GM18907 (cell line): ENCODE results near the gene HCN4.

Source experiments
- ATAC-seq: cut with Tn5 transposase; IDR thresholded peaks from one replicate; pipeline ENCODE4 v1.9.1; 2021; ENCODE audit warnings: mild to moderate bottlenecking, moderate library complexity; ENCODE audit not compliant: unreplicated experiment

The HCN4 gene

GRCh38 chr15:73328149-73328820 is 40.5 kb downstream of the HCN4 start:
- no peak for ATAC-seq

- no peak for ATAC-seq
Measured at GRCh38 chr15:73326157-73326556, 42.6 kb downstream of the HCN4 start.

DNA sequence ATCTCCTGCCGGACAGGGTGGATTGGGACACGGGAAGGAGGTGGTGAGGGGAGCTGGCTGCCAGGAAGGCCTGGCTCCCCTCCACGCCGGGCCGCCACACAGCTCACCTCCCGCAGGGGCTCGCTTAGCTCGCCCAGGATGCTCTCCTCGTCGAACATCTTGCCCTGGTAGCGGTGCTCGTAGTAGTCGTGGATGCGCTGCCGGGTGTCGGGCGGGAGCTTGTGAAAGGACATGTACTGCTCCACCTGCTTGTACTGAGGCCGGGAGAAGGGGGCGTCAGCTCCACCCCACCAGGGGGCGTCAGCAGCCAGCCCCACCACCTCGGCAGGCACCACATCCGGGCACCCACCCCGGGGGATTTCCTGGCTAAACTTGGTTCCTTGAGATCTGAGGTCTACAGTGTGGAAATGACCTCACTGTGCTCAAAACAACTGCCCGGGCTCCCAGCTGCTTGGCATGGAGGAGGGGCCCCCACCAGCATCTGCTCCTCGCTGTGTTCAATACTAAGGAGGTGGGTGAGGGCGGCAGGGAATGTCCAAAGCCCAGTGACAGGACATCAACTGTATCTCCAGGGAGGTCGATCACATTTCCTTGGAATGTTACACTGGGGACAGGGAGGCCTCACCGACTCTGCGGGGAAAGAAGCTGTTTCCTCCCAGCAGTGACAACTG is 43.4 kb downstream of the HCN4 start:
- no peak for ATAC-seq

- ATAC-seq = no peak
Measured at GRCh38 chr15:73324496-73325170, 44.1 kb downstream of the HCN4 start.

- ATAC-seq = no peak
Measured at GRCh38 chr15:73323956-73324355, 44.8 kb downstream of the HCN4 start.

- ATAC-seq = no peak
Measured at GRCh38 chr15:73323374-73323955, 45.3 kb downstream of the HCN4 start.

- ATAC-seq = no peak
Measured at GRCh38 chr15:73322665-73323373, 45.9 kb downstream of the HCN4 start.

DNA sequence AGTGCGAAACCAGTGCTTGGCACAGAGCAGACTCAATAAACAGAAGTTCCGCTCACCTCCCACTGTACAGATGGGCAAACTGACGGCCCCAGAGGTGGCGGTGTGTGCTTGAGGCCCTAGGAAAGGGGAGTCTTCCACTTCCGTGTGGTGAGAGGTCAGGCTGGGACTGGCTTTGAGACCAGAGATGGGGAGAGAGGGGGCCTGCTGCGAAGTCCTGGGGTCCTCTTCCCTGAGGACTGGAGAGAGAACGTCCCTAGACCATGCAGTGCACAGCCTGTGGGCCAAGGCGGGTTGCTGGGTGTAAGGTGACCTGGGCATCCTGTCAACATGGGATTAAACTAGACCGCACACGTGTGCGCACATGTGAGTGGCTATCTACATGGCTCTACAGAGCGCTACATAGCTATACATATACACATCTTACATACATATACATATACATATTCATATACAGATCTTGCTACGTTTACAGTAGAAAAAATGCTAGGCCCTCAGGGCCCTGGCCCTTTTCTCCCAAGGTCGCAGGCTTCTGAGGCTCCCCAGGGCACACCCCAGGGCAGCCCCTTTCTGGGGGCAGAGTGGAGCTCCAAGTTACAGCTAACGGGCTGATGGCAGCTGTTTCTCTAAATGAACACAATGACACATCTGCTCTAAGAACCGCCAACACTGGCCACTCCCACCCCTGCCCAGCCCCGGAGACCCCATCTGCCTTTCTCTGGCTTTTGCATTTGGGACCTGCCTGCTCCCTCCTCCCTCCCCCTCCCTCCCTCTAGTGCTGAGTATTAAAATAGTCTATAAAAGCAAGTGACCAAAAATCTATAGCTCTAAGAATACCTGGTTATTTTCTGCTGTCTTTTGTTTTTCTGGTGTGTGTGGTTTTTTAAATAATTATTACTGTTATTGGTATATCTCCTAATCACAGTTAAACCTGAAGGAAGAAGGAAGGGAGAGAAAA is 47.0 kb downstream of the HCN4 start:
- no peak for ATAC-seq

GRCh38 chr15:73320619-73321180 is 48.1 kb downstream of the HCN4 start:
- ATAC-seq = no peak

GRCh38 chr15:73319460-73320245 is 49.1 kb downstream of the HCN4 start:
- no peak for ATAC-seq

DNA sequence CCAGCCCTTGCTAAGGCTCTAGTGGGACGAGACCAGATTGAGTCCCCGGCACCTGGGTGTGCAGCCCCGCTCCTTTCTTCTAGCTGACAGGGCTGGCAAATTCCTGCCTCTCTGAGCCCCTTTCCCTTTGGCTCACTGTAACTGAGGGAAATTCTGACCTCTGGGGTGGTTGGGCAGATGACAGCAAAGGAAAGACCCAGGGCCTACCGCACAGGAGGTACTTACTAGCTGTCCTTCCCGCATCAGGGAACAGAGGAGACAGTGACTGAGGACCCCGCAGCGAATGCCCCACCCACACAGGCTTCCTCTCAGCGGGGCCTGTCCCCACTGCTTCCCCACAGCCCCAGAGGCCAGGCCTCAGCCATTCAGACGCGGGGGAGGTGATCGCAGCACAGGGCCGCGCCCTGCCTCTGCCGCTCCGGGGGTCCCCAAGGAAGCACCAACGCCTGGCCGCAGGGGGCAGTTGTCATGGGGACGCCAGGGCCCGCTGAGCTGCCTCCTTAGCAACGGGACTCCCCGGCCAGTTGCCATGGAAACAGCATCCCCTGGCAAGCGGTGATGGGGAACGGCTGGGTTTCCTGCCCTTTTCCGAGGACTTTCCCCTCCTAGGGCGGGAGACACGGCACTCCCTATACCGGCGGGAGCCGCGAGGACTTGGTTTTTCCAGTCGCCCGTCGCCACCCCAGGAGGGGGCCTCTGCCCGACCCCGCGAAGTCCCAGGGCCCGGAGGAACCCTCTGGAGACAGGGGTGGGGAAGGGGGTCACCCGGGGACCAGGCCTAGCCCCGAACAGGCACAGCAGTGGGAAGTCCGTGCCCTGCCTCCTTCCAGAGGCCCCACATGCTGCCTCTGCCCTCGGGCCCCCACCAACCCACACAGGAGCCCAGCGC is 50.1 kb downstream of the HCN4 start:
- ATAC-seq = no peak

GRCh38 chr15:73317651-73318462 is 50.9 kb downstream of the HCN4 start:
- no peak for ATAC-seq

DNA sequence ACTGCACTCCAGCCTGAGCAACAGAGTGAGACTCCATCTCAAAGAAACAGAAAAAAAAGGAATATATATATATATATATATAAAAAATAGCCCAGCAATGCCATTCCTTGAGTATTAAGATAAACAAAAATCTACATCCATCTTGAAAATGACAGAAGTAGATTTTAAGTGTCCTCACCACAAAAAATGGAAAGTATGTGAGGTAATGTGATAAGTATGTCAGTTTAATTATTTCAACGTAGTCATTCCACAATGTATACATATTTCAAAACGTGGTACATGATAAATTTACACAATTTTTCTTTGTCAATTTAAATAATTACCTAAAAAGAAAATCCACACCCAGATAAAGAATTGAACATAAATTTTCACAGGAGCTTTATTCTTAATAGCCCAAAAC is 54.9 kb downstream of the HCN4 start:
- no peak for ATAC-seq

DNA sequence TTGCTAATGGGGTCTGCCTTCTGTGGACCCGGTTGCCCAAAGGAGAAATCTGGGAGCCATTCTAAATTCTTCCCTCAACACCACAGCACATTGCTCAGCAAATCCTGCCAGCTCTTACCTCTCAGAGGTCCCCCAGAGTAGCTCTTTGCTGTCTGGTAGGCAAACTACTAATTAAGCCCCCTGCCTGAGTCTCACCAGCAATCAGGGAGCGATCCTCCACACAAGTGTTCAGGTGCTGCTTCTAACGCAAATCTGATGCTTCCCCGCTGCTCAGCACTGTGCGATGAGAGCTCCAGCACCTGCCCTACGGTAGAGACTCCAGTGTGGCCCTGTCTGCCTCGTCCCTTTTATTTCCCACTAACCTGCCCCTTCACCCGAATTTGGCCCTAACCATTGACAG is 60.5 kb downstream of the HCN4 start:
- no peak for ATAC-seq

DNA sequence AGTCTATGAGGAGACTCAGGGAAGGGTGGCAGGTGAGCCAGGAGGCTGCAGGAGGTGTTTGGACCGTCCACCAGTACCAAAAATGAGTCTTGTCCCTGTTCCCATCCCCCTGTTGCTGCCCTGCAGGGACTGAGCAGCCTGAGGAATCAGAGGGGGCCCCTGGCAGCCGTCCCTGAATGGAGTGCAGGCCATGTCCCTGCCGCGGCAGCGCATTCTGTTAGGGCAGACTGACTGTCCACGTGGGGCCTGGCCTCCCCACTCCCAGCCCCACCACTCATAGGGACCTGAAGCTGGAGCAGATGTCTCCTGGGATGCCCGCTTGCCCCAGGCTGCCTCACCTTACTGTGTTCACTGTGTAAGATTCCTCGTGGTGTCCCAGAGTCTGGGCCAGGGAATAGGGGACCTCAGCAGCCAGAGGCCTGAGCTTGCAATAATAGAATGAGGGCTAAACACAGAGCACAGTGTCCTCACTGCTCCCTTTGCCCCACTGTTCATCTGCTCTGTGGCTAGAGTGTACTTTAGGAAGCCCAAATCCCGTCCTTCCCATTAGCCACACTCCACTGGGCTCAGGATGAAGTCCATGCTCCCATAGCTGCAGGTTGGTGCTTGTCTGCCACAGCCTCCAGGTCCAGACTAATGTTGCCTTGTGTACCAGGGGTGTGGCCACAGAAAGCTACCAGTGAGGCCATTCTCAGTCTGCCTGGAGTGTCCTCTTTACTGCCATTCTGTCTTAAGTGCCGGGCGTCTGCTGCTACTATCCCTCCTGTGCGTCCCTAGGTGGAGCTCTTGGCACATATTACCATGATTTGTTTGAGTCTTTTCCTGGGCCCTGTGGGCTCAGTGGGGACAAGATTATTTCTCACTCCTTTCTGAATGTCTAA is 63.2 kb downstream of the HCN4 start:
- no peak for ATAC-seq

DNA sequence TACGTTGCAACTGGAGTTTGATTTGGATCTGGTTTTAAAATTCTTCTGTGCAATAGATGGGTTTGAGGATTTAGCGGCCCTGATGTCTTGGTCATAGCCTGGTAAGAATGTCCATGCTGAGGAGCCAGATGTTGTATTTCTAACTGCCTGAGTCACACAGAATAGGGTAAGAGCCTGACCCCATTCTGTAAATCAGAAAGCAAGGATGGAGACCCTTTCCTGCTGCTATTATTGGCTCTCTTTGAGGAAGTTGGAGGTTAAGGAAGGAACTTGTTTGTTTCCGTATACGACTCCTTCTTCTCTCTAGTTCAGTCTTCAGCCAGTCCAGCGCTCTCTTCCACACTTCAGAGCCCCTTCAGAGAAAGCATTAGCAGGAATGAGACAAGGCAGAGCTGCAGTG is 65.1 kb downstream of the HCN4 start:
- ATAC-seq = no peak
